Stimulated activated CD4-positive, alpha-beta T cell treated with anti-CD3 and anti-CD28 coated beads, Interleukin-2, amount 100 ng/mL, for 4 hours (primary cell): ENCODE data around the gene COL5A2.

ENCODE experiments used
- DNase-seq: peaks from one replicate; pipeline ENCODE4 v3.0.0-alpha.2; 2020; ENCODE audit warnings: low read depth

COL5A2 gene

DNA sequence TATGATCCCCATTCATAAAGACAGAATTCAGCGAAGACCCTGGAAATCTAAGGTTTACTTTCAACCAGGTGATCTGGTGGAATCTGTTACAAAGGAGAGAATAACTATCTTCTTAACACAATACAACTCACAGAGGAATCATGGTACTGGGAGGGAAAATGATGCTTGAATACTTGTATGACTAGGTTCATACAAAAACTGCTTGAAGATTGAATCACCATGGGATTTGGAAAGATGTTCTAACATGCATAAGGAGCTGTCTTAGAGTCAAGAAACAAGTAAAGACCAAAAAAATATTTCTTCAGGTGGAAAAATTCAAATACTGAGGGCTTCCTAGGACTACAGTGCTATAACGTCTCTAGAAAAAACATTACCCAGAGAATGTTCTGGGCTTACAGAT, 32.2 kb downstream of the COL5A2 start:
- no peak for DNase-seq

DNA sequence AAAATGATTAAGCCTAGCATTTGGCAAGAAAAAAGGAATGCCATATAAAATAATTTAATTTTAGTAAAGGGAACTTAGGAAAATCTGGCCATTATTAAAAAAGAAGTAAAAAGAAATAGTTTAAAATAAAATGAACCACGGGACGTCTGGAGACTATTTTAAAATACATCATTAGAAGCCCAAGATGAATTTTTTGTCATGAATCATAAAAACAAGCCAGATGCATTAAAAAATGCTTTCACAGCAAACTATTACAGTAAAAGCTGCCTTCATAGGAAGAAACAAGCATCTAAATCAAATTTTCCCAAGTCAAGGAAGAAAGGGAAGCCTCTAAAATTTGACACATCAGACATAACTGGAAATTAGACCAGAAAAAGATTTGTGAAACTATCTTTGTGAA, 33.0 kb downstream of the COL5A2 start:
- no peak for DNase-seq

DNA sequence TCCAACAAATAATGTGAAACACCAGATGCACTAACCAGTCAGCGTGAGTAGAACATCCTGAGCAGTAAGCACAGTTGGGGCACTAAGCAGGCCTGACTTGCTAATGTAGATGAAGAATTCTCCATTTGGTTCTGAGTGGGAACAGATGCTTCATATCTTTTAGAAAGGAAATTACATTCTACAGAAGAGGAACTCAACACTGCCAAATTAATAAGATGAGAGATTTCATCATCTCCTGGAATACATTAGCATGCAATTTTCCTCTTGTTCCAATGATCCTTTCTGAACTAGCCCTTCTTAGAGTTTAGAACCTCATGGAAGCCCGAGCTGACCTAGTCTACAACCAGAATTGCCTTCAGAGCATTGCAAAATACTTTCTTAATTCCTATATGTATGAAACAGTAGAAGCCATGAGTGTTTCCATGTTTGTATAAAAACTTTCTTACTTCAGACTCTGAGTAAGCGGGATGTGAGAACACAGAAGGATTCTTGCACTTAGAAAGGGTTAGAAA, 34.8 kb downstream of the COL5A2 start:
- no peak for DNase-seq

DNA sequence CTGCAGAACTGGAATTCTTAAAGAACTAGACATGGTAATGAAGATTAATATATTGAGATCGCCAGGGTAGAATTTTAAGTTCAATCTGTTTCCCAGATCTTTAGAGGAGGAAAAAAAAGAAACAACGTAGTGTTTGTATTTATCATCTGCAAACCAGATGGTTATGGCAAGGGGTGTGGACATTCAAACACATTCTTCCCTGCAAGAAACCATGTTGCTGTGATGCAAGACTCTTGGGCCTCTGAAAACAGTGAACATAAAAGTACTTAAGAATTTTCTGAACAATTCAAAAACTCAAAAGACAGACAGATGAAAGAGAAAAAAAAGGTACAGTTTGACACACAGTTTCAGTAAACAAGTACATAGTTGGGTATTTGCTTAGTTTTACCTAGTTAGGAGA, 35.6 kb downstream of the COL5A2 start:
- DNase-seq, result no peak

GRCh38 chr2:189142893-189143759, 36.4 kb downstream of the COL5A2 start:
- DNase-seq, result peak; percentile 16

DNA sequence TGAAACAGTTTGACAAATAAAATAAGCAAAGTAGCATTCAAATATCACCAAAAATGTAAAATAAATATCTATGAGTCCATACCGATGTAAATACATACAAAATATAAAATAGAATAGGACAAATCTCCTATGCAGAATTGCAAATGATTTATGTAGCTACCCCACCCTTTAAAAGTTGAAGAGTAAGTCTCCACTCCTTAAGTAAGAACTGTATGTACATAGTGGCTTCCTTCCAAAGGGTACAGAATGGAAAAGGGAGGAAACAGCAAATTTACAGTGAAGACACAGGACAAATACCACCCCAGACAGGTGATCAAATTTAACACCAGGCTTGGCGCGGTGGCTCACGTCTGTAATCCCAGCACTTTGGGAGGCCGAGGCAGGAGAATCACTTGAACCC, 40.8 kb downstream of the COL5A2 start:
- DNase-seq, result no peak

DNA sequence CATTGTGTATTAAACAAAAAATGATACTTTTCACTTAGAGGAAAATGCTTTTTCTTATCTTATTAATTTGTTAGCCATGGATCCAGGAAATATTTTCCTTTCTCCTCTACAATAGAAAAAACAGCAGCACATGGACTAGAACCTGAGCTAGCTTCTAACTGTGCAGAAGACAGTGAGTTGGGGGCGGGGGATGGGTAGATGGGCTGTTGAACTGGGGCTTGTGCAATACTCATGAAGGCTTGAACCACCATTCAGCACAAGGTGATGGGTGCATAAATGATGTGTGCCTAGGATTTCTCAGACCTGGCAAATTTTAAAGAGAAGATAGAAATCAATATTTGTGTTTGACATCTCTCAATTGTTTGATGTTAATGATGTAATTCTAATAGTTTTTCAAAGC, 42.0 kb downstream of the COL5A2 start:
- no peak for DNase-seq

DNA sequence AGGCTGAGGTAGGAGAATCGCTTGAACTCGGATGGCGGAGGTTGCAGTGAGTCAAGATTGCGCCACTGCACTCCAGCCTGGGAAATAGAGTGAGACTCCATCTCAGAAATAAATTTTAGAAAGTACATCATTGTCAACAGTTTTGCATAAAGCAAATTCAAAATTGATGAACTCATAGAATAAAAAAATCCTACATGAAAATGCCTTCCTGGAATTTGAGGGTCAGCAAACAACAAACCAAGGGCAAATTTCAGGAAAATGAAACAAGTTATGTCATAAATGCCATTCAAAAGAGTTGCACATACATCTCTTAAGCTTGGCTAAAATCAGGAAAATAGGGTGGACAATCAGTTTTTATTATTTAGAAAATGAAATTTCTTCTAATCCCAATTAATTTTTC, 45.1 kb downstream of the COL5A2 start:
- no peak for DNase-seq

- no peak for DNase-seq
Measured at GRCh38 chr2:189131991-189132390, 47.6 kb downstream of the COL5A2 start.

GRCh38 chr2:189129971-189130370, 49.6 kb downstream of the COL5A2 start:
- no peak for DNase-seq

DNA sequence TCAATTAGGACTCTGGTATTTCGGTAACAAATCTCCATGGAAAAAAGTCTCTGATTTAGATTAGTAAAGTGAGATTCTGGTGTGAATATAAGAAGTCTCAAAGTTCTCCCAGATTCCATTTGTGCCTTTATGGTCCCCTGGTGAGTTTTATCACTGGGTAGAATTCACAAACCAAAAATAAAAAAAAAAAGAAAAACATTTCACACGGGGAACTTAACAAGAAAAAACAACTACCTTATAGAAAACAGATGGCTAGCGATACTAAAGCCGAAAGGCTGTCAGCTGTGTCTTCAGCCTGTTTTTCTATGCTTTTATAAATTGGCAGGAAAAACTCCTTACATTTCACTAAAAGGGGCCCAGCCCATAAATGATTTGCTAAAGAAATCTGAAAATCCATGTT, 50.6 kb downstream of the COL5A2 start:
- no peak for DNase-seq

DNA sequence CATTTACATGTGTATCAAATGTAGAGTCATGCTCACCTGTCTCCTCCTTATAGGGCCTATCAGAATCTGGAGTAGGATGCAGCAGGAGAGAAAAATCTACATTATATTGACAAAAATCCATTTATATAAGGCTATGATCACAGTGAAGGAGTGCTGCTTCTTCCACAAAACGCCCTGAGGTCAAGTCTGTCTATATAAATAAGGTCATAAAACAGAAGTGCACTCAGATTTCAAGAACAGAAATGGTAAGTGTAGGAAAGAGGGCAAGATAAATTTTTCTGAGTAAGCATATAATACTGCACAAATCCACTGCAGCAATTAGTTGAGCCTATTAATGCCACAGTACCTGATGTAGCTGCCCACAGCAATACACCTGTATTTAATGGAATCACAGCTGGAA, 51.8 kb downstream of the COL5A2 start:
- no peak for DNase-seq

DNA sequence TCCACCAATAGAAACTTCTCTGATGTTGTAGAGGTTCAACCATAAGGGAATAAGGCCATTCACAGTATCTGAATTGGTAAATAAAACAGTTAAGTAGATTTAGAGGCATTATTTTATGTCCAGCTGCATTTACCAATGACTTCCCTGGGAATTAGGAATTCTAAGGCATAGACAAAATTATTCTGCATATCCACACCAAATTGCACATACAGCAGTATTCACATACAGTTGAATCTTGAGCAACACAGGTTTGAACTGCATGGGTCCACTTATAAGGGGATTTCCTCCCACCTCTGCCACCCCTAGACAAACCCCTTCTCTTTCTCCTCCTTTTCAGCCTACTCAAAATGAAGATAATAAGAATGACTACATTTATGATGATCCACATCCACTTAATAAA, 54.4 kb downstream of the COL5A2 start:
- no peak for DNase-seq

GRCh38 chr2:189124175-189124574, 55.4 kb downstream of the COL5A2 start:
- no peak for DNase-seq

DNA sequence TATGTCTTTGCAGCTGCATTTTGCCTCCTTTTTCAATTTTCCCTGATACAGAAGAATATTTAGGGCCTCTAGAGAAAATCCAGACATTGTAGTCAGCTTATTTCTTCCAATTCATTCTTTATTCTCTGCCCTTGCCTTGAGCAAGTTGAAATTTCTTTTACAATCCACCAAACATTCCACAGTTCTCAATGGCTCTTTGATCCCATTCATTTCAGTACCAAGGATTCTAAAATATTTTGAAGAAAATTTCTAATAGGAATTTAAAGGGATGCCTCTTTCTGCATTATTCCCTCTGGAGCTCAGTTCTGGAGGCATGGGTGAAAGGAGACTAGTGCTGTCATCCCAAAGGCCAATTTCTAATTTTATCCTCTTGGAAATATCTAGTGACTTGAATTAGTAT, 61.2 kb downstream of the COL5A2 start:
- DNase-seq, result no peak

DNA sequence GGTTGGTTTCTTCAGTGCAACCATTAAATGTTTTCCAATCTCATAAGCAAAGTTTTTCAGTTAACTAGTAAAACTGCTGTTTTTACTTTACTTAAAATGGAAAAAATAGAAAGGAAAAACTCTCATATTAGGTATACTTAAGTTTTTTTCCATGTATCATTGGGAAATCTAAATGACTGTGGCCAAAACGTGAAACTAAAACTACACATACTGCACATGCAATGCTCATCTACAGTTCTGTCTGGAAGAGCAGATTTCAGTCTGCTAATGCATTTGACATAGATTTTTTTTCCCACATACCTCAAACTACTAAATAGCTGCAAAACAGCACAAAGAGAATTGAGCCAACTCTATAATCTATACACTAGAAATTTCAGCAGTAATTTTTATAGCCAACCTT, 62.6 kb downstream of the COL5A2 start:
- DNase-seq, result no peak

DNA sequence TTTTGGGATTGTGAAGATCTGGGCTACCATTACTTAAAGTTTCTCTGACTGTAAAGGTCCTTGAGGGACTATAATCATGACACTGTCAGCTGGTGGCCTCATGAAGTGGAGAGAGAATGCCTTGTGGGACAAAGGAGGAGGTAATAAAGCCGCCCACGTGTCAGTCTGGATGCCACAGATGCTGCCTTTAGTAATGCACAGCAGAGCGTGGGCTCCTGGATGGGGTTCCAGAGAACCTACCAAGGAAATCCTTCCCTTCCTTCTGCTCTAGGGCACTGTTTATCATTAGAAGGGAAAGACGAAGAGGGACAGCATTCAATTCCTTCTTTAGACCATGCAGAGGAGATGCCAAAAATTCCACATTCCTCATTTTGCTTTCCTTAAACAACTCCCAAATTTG, 63.5 kb downstream of the COL5A2 start:
- no peak for DNase-seq

- no peak for DNase-seq
Measured at GRCh38 chr2:189115126-189115525, 64.4 kb downstream of the COL5A2 start.

DNA sequence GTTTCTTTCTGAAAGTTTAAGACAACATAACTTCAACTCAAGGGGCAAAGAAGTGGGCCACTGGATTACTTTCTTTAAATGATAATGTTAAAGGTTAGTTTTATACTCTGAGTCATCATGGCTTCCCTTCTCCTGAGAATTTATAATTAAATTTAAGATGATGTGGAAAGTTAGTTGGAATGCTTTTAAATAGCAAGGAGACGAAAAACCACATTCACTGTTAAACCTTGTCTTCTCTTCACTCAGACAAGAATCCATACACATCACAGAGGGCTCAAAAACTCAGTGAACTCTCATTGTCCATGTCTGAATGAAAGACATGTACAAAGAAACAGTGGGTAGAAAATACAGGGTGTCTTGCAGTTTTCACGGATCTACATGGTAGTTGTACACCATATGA, 65.6 kb downstream of the COL5A2 start:
- DNase-seq, result no peak

DNA sequence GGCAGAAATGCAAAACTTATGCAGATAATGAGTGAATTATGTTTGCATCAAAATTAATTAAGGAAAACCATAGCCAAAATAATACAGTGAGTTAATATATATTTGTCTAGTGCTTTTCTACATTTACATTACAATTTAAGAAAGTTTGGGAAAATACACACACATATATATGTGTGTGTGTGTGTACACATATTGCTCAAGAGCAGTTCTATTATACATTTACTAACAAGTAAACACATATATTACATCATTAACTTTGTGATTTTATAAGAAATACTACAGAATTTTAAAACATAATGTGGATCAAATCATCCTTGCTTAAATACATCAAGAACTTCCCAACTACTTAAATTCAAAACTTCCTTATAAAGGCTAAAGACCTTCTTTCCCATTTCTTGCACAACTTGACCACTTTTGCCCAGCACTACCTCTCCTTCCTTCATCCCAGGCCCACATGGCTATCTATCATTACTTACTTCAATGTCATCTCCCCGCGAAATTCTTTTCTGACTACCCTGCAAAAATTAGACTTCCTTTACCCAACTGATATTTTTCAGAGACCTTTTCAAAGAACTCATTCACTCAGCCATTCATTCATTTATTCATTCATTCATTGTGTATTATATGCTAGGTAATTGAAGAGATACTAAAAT, 68.4 kb downstream of the COL5A2 start:
- no peak for DNase-seq

- DNase-seq, result no peak
Measured at GRCh38 chr2:189109921-189110397, 69.6 kb downstream of the COL5A2 start.

- DNase-seq, result no peak
Measured at GRCh38 chr2:189104934-189105333, 74.6 kb downstream of the COL5A2 start.

DNA sequence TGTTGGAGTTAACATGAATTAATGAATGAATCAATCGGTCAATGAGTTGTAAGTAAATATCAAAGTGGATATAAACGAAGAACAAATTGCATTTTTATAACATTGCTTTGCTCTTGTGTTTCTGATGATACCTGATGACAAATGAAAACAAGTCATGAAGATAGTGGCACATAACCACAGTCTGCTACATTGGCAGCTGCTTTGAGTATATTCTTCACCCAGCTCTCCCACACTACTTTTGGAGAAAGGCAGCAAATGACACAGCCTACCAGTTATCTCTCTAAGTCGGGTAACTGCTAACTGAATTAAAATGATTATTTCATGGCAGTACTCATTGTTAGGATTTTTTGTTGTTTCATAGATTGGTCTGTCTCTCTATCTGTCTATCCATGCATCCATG, 76.8 kb downstream of the COL5A2 start:
- no peak for DNase-seq
